GM23248 (cell line): ENCODE results near the gene CDH22.

ENCODE experiments used
- EZH2 ChIP-seq: fragments of 200-600 bp; sonication (generic); IDR thresholded peaks from 2 replicates; pipeline ENCODE4 v1.6.1; 2018; ENCODE audit warnings: antibody characterized with exemption, mild to moderate bottlenecking; ENCODE audit not compliant: insufficient read depth, poor library complexity, severe bottlenecking
- EZH2phosphoT487 ChIP-seq: fragments of 200-600 bp; sonication (generic); IDR thresholded peaks from 2 replicates; pipeline ENCODE4 v1.6.1; 2018; ENCODE audit warnings: antibody characterized with exemption, moderate library complexity, mild to moderate bottlenecking, low read depth; ENCODE audit not compliant: insufficient read depth

GRCh38 chr20:46172961-46173536 lies 135.2 kb downstream of the CDH22 start:
- TF ChIP-seq EZH2phosphoT487 (no peak), EZH2 (no peak)
